H1 (cell line): ENCODE results near the gene ASF1A.

ENCODE experiments used
- BRCA1 ChIP-seq: IDR thresholded peaks from 2 replicates; pipeline ENCODE4 v1.6.1; 2012; ENCODE audit warnings: low read depth, low read length, improper control_type of control experiment
- CBX5 ChIP-seq: fragments of 300-800, 300-1000 bp; sonication (generic); IDR thresholded peaks from 2 replicates; pipeline ENCODE4 v1.7.1; 2016; ENCODE audit warnings: antibody characterized with exemption, low read length, low read depth
- EP300 ChIP-seq, 2 experiments: IDR thresholded peaks; 1 replicate in 1 of 2; 2 replicates in 1 of 2; pipeline ENCODE4 v1.6.1; 2011 to 2012; ENCODE audit warnings: low read depth in 2 of 2, low read length in 2 of 2, mild to moderate bottlenecking in 2 of 2, borderline replicate concordance in 1 of 2, inconsistent platforms in 1 of 2, moderate library complexity in 1 of 2
- EZH2 ChIP-seq: fragments of 200-600 bp; sonication (generic); IDR thresholded peaks from 2 replicates; pipeline ENCODE4 v1.7.1; 2012; ENCODE audit warnings: low read depth, mild to moderate bottlenecking, moderate library complexity, low read length, inconsistent platforms; ENCODE audit not compliant: severe bottlenecking
- GABPA ChIP-seq: IDR thresholded peaks from 2 replicates; pipeline ENCODE4 v1.6.1; 2011; ENCODE audit warnings: mild to moderate bottlenecking, low read length, moderate library complexity, borderline replicate concordance; ENCODE audit not compliant: insufficient read depth
- JUND ChIP-seq: IDR thresholded peaks from 2 replicates; pipeline ENCODE4 v1.6.1; 2011; ENCODE audit warnings: mild to moderate bottlenecking, improper control_type of control experiment, low read length
- POLR2A ChIP-seq, 2 experiments: IDR thresholded peaks; 1 replicate in 1 of 2; 2 replicates in 1 of 2; pipeline ENCODE4 v1.6.1; 2011; ENCODE audit warnings: low read depth in 2 of 2, low read length in 2 of 2, mild to moderate bottlenecking in 2 of 2; ENCODE audit errors: control extremely low read depth in 1 of 2
- POLR2AphosphoS5 ChIP-seq: IDR thresholded peaks from 2 replicates; pipeline ENCODE4 v1.6.1; 2011; ENCODE audit warnings: low read depth, low read length
- RBBP5 ChIP-seq: IDR thresholded peaks from 2 replicates; pipeline ENCODE4 v1.7.1; 2012; ENCODE audit warnings: low read depth, mild to moderate bottlenecking, inconsistent platforms, low read length, moderate library complexity, borderline replicate concordance
- RFX5 ChIP-seq: IDR thresholded peaks from 2 replicates; pipeline ENCODE4 v1.6.1; 2011; ENCODE audit warnings: low read depth, low read length, improper control_type of control experiment, borderline replicate concordance
- SIN3A ChIP-seq, 2 experiments: IDR thresholded peaks in 1 of 2; conservative IDR thresholded peaks in 1 of 2; 2 replicates each; pipeline ENCODE4 v1.6.1; 2011 to 2012; ENCODE audit warnings: low read length in 2 of 2, improper control_type of control experiment in 1 of 2, low read depth in 1 of 2, mild to moderate bottlenecking in 1 of 2
- TAF1 ChIP-seq: IDR thresholded peaks from 2 replicates; pipeline ENCODE4 v1.6.1; 2011; ENCODE audit warnings: mild to moderate bottlenecking, low read depth, low read length
- TEAD4 ChIP-seq: IDR thresholded peaks from 2 replicates; pipeline ENCODE4 v1.6.1; 2012; ENCODE audit warnings: low read depth, low read length, inconsistent platforms, mixed read lengths
- TF ChIP-seq, protein P1 (sequence below), 3 experiments: IDR thresholded peaks; 1 replicate in 2 of 3; 2 replicates in 1 of 3; pipeline versions ENCODE4 v1.5.1 to v1.6.1; 2011; ENCODE audit warnings: low read length in 3 of 3, mild to moderate bottlenecking in 3 of 3, inconsistent platforms in 2 of 3, low read depth in 1 of 3, moderate library complexity in 1 of 3; ENCODE audit not compliant: insufficient read depth in 1 of 3; ENCODE audit errors: control extremely low read depth in 1 of 3

DNA sequence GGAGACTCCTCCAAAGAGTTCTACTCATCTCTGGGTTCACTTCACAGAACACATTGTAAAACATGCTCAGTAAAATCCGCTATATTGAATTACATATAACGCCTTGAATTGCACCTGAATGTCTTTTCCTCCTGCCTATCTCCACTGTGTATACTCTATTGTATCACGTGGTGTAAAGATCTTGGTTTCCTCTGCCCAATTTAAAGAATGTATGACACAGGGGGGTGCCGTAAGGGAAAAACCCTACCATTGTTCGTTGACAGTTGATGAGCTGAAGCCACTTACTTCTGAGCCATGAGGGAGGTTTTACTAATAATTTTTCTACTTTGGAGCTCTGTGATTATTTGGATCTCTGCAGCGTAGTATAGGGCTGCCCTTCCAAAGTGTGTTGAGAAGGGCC, 6.0 kb downstream of the ASF1A start:
- TF ChIP-seq RBBP5 (no peak), JUND (no peak), TAF1 (no peak), GABPA (no peak), EP300 (IDR thresholded peaks at IDR 0.05; ENCODE audit: borderline replicate concordance in 1 of 2, low read depth in 2 of 2, low read length in 2 of 2) (no peak), EZH2 (no peak), RFX5 (no peak), POLR2A (IDR thresholded peaks at IDR 0.05; ENCODE audit: control extremely low read depth in 1 of 2, low read depth in 2 of 2, low read length in 2 of 2) (no peak), SIN3A (conservative IDR thresholded peaks at IDR 0.05 in 1 of 2, IDR thresholded peaks at IDR 0.05 in 1 of 2; ENCODE audit: low read depth in 1 of 2, low read length in 2 of 2) (no peak), TEAD4 (no peak), CBX5 (no peak), BRCA1 (no peak), POLR2AphosphoS5 (no peak)
- TF ChIP-seq, protein P1, sequence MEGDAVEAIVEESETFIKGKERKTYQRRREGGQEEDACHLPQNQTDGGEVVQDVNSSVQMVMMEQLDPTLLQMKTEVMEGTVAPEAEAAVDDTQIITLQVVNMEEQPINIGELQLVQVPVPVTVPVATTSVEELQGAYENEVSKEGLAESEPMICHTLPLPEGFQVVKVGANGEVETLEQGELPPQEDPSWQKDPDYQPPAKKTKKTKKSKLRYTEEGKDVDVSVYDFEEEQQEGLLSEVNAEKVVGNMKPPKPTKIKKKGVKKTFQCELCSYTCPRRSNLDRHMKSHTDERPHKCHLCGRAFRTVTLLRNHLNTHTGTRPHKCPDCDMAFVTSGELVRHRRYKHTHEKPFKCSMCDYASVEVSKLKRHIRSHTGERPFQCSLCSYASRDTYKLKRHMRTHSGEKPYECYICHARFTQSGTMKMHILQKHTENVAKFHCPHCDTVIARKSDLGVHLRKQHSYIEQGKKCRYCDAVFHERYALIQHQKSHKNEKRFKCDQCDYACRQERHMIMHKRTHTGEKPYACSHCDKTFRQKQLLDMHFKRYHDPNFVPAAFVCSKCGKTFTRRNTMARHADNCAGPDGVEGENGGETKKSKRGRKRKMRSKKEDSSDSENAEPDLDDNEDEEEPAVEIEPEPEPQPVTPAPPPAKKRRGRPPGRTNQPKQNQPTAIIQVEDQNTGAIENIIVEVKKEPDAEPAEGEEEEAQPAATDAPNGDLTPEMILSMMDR (IDR thresholded peaks at IDR 0.05; ENCODE audit: control extremely low read depth in 1 of 3, insufficient read depth in 1 of 3, low read depth in 1 of 3, low read length in 3 of 3), result no peak
